Suprapubic skin (tissue), 4 donors: ENCODE data around the gene ADCY4. TPM values are rescaled to one million over a fixed set of nuclear protein-coding genes. Genes with fewer than 3 reads are reported as not detected.
A peak's percentile ranks its signal among the peaks of the same experiment; 100 is the strongest.

ENCODE experiments used
- DNase-seq, 2 donors: peaks; one replicate each; pipeline ENCODE4 v3.0.0-alpha.2; 2019; ENCODE audit warnings: low spot score in 2 of 2
- H3K27ac ChIP-seq: fragments of 200-600 bp; sonication (generic); one replicate; pipeline ENCODE4 v1.5.1; 2019
- H3K27me3 ChIP-seq: fragments of 200-600 bp; sonication (generic); one replicate; pipeline ENCODE4 v1.5.1; 2019
- H3K36me3 ChIP-seq: fragments of 200-600 bp; sonication (generic); one replicate; pipeline ENCODE4 v1.5.1; 2019
- H3K4me1 ChIP-seq: fragments of 200-600 bp; sonication (generic); one replicate; pipeline ENCODE4 v1.5.1; 2019
- H3K4me3 ChIP-seq: fragments of 200-600 bp; sonication (generic); one replicate; pipeline ENCODE4 v1.5.1; 2019; ENCODE audit warnings: mild to moderate bottlenecking
- H3K9me3 ChIP-seq: fragments of 200-600 bp; sonication (generic); one replicate; pipeline ENCODE4 v1.5.1; 2019
- CTCF ChIP-seq, 2 donors: fragments of 200-600 bp in 1 of 2; fragments of 450-650 bp in 1 of 2; sonication (generic) in 1 of 2; IDR thresholded peaks; one replicate each; pipeline ENCODE4 v1.5.1; 2016 to 2019; ENCODE audit warnings: antibody characterized with exemption in 2 of 2, mild to moderate bottlenecking in 1 of 2, moderate library complexity in 1 of 2
- EP300 ChIP-seq: sonication (generic); formaldehyde crosslinking; IDR thresholded peaks from one replicate; pipeline ENCODE4 v1.6.1; 2017; ENCODE audit warnings: antibody characterized with exemption
- POLR2A ChIP-seq, 2 donors: fragments of 450-650 bp; IDR thresholded peaks; one replicate each; pipeline ENCODE4 v1.6.1; 2017; ENCODE audit warnings: antibody characterized with exemption in 2 of 2, mild to moderate bottlenecking in 2 of 2, moderate library complexity in 2 of 2
- POLR2AphosphoS5 ChIP-seq, 3 donors: sonication (generic); formaldehyde crosslinking; IDR thresholded peaks; one replicate each; pipeline ENCODE4 v1.6.1; 2017; ENCODE audit warnings: antibody characterized with exemption in 3 of 3
- WGBS: methylation state at CpG from one replicate; pipeline ENCODE4 v1.1.5; 2018; 5-methylcytosine and 5-hydroxymethylcytosine counted together
- total RNA-seq, 4 donors: library from RNA; depleted of rRNA; stranded (reverse); fragments of >200 nt; gene quantifications; one replicate each; pipeline ENCODE4 v1.1.0, GENCODE V29; 2016

The ADCY4 gene
- total RNA-seq, 4 donors from 2014 or later, result 3.9 to 33.2 (median 13.9) TPM

GRCh38 chr14:24307156-24307574, 27.7 kb downstream of the ADCY4 start:
- Histone ChIP-seq H3K27me3 (no peaks in the 10 kb centered on the region), H3K4me1 (peaks cover 48% of the 10 kb centered on the region), H3K9me3 (no peaks in the 10 kb centered on the region), H3K36me3 (peaks cover 54% of the 10 kb centered on the region), H3K4me3 (no peak overlapping the region), H3K27ac (no peak overlapping the region)
- WGBS, result 80% methylated on average over 11 of the region's 11 CpGs
- DNase-seq, result no peak
- TF ChIP-seq POLR2AphosphoS5 (IDR thresholded peaks at IDR 0.05) (no peak), CTCF (IDR thresholded peaks at IDR 0.05) (no peak), EP300 (no peak), POLR2A (IDR thresholded peaks at IDR 0.05) (no peak)

GRCh38 chr14:24304019-24304387, 30.9 kb downstream of the ADCY4 start:
- Histone ChIP-seq H3K9me3 (no peaks in the 10 kb centered on the region), H3K27ac (no peak overlapping the region), H3K4me1 (peaks cover 34% of the 10 kb centered on the region), H3K27me3 (no peaks in the 10 kb centered on the region), H3K4me3 (no peak overlapping the region), H3K36me3 (peaks cover 64% of the 10 kb centered on the region)
- 94% methylated on average over 10 of the region's 11 CpGs for WGBS
- no peak for DNase-seq
- TF ChIP-seq CTCF (IDR thresholded peaks at IDR 0.05) (no peak), POLR2AphosphoS5 (IDR thresholded peaks at IDR 0.05) (no peak), EP300 (no peak), POLR2A (IDR thresholded peaks at IDR 0.05) (no peak)

DNA sequence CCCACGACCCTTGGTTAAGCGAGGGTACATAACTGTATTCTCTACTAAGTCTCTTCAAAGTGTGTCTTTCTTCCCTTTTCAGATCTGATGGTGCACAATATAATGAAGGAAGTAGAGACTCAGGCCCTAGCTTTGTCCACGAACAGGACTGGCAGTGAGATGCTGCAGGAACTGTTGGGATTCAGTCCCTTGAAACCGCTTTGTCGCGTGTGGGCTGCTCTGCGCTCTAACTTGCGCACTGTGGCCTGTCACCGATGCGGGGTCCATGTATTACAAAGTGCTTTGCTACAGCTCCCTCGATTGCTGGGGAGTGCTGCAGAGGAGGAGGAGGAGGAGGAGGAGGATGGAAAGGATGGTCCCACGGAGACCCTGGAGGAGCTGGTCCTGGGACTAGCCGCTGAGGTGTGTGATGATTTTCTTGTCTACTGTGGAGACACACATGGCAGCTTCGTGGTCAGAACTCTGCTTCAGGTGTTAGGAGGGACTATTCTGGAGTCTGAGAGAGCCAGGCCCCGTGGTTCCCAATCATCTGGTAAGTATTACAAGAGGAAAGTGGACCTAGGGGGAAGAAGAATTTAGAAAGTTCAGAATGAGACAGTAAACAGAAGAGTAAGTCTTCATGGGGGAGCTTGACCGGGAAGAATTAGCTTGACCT, 34.4 kb downstream of the ADCY4 start:
- H3K4me3 ChIP-seq, result peak overlapping the region; percentile 87
- H3K9me3 ChIP-seq, result no peaks in the 10 kb centered on the region
- WGBS, result 32% methylated on average over 16 of the region's 16 CpGs
- peaks cover 44% of the 10 kb centered on the region for H3K4me1 ChIP-seq
- H3K27me3 ChIP-seq, result no peaks in the 10 kb centered on the region
- no peak for DNase-seq
- peaks cover 55% of the 10 kb centered on the region for H3K36me3 ChIP-seq
- peak overlapping the region; percentile 88 for H3K27ac ChIP-seq
- TF ChIP-seq POLR2AphosphoS5 (IDR thresholded peaks at IDR 0.05) (no peak), CTCF (IDR thresholded peaks at IDR 0.05) (no peak), POLR2A (IDR thresholded peaks at IDR 0.05) (no peak), EP300 (no peak)

DNA sequence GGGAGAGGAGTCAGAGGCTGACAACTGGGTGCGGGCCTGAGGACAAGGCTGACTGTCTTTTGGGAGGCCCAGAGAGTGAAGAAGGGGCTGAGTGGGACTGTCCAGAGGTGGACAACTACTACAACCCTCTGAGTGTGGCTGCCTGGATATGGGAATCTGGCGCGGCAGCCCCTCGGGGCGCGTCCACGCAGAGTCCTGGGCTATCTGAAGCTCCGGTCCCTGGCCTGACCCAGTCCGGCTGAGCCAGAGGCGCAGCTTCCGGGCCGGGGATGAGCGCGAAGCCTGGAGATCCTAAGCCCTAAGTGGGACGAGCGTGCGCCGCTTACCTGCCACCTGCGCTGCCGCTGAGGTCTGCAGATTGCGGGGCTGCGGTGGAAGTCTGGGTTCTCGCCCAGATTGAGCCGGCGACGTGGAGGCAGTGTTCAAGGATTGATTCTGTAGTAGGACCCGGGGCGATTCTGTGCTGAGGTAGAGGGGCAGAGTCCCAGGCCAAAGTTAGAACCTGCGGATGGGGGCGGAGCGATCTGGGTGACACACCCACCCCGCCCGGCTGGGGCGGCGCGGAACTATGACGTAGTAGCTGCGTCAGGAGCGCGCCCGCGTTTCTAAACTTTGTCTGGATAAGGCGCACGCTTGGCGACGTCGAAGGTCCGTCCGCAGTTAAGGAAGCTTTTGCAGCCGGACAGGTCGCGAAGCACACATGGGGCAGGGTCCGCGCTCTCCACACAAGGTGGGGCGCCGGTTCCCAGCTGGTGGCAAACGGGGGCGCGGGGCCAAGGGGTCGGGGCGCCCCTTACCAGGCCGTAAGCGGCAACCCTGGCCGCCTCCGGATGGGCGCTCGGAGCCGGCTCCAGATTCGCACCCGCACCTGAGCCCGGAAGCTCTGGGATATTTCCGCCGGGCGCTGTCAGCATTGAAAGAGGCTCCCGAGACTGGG, 35.3 kb downstream of the ADCY4 start, which contains the start of the genes DHRS1 and NOP9:
DHRS1 (minus strand) TSS at position 526 of the 937 bp plus-strand sequence. CDS start 674 bp downstream, outside the sequence.
NOP9 (plus strand) TSS at position 596 of the 937 bp plus-strand sequence; CDS start at position 701, 105 bp downstream.
- Histone ChIP-seq H3K27ac (peak within 1 kb of the TSS; percentile 88), H3K36me3 (peaks cover 53% of the 10 kb centered on the region), H3K9me3 (no peaks in the 10 kb centered on the region), H3K27me3 (no peaks in the 10 kb centered on the region), H3K4me3 (peak within 1 kb of the TSS; percentile 87), H3K4me1 (peaks cover 44% of the 10 kb centered on the region)
- WGBS, result under 1% methylated on average over 21 of the region's 75 CpGs
- TF ChIP-seq POLR2AphosphoS5 (IDR thresholded peaks at IDR 0.05) (peak; percentile 48 to 92 (median 83)), POLR2A (IDR thresholded peaks at IDR 0.05) (peak in 1 of 2 donors; percentile 46), EP300 (no peak)
- peak; percentile 96 for DNase-seq

- Histone ChIP-seq H3K9me3 (no peaks in the 10 kb centered on the region), H3K27me3 (no peaks in the 10 kb centered on the region), H3K27ac (peak overlapping the region; percentile 88), H3K36me3 (peaks cover 47% of the 10 kb centered on the region), H3K4me1 (peaks cover 44% of the 10 kb centered on the region), H3K4me3 (peak overlapping the region; percentile 87)
- TF ChIP-seq EP300 (no peak), CTCF (IDR thresholded peaks at IDR 0.05) (no peak), POLR2A (IDR thresholded peaks at IDR 0.05) (no peak), POLR2AphosphoS5 (IDR thresholded peaks at IDR 0.05) (no peak)
- no peak for DNase-seq
- WGBS, result 34% methylated on average over 7 of the region's 7 CpGs
These were observed 36.0 kb downstream of the ADCY4 start for GRCh38 chr14:24298892-24299254.
